Neural cell (in vitro differentiated cells): ENCODE measurements around the gene NF1. TPM values are rescaled to one million over a fixed set of nuclear protein-coding genes. Genes with fewer than 3 reads are reported as not detected.
"Not testable (repeated sequence)": the region's sequence is repeated elsewhere in the genome, so short reads cannot be mapped to it uniquely, and the experiment has no call there.

Experiments used
- H2AFZ ChIP-seq: fragments of 200-600, 300-800 bp; sonication (generic), shearing (Covaris generic); 2 replicates; pipeline ENCODE4 v1.6.0; 2014; ENCODE audit warnings: low read depth, mild to moderate bottlenecking, antibody characterized with exemption, low read length, moderate library complexity
- H3F3A ChIP-seq: fragments of 200-600 bp; shearing (Covaris generic); 2 replicates; pipeline ENCODE4 v1.6.1; 2016; ENCODE audit warnings: mild to moderate bottlenecking, moderate library complexity, mixed read lengths, antibody characterized with exemption, low read length; ENCODE audit not compliant: insufficient read depth, poor library complexity, severe bottlenecking
- H3K27ac ChIP-seq: fragments of 200-600, 300-800 bp; sonication (generic), shearing (Covaris generic); 2 replicates; pipeline ENCODE4 v1.5.1; 2014; ENCODE audit warnings: mild to moderate bottlenecking, low read length, moderate library complexity
- H3K27me3 ChIP-seq: fragments of 300-800, 200-600 bp; sonication (generic), shearing (Covaris generic); 2 replicates; pipeline ENCODE4 v1.6.0; 2014; ENCODE audit warnings: mild to moderate bottlenecking, low read depth, low read length, moderate library complexity; ENCODE audit not compliant: insufficient read depth
- H3K36me3 ChIP-seq: fragments of 300-800, 200-600 bp; sonication (generic), shearing (Covaris generic); 2 replicates; pipeline ENCODE4 v1.5.1; 2014; ENCODE audit warnings: mild to moderate bottlenecking, antibody characterized with exemption, low read length, moderate library complexity; ENCODE audit not compliant: insufficient read depth
- H3K4me2 ChIP-seq: fragments of 300-800, 200-600 bp; sonication (generic), shearing (Covaris generic); 2 replicates; pipeline ENCODE4 v1.6.0; 2014; ENCODE audit warnings: mild to moderate bottlenecking, low read length
- H3K4me3 ChIP-seq: fragments of 300-800, 200-600 bp; sonication (generic), shearing (Covaris generic); 2 replicates; pipeline ENCODE4 v1.5.1; 2014; ENCODE audit warnings: mild to moderate bottlenecking, low read length, moderate library complexity
- H3K79me2 ChIP-seq: fragments of 200-600 bp; shearing (Covaris generic); replicated peaks from 2 replicates; pipeline ENCODE4 v1.6.0; 2014; ENCODE audit warnings: mild to moderate bottlenecking, low read length, moderate library complexity; ENCODE audit not compliant: insufficient read depth
- H3K9ac ChIP-seq: fragments of 300-800, 200-600 bp; sonication (generic), shearing (Covaris generic); 2 replicates; pipeline ENCODE4 v1.6.1; 2016; ENCODE audit warnings: mild to moderate bottlenecking, low read length, mixed read lengths
- H3K9me2 ChIP-seq: fragments of 200-600 bp; shearing (Covaris generic); 2 replicates; pipeline ENCODE4 v1.6.1; 2016; ENCODE audit warnings: mild to moderate bottlenecking, low read length, mixed read lengths; ENCODE audit not compliant: insufficient read depth
- H3K9me3 ChIP-seq: fragments of 200-600, 300-800 bp; sonication (generic), shearing (Covaris generic); 2 replicates; pipeline ENCODE4 v1.6.1; 2016; ENCODE audit warnings: mild to moderate bottlenecking, mixed run types, low read length, moderate library complexity, mixed read lengths
- H4K20me1 ChIP-seq: fragments of 200-600 bp; shearing (Covaris generic); 2 replicates; pipeline ENCODE4 v1.6.1; 2016; ENCODE audit warnings: mild to moderate bottlenecking, mixed run types; ENCODE audit not compliant: insufficient read depth
- EP300 ChIP-seq: fragments of 450-650 bp; conservative IDR thresholded peaks from 2 replicates; pipeline ENCODE4 v1.6.1; 2014; ENCODE audit warnings: antibody characterized with exemption, mild to moderate bottlenecking, moderate library complexity; ENCODE audit not compliant: poor library complexity, severe bottlenecking
- EZH2 ChIP-seq: fragments of 200-600, 300-800 bp; shearing (Covaris generic), sonication (generic); IDR thresholded peaks from 2 replicates; pipeline ENCODE4 v1.6.1; 2014; ENCODE audit warnings: antibody characterized with exemption, low read length, borderline replicate concordance, mild to moderate bottlenecking; ENCODE audit not compliant: insufficient read depth, poor library complexity, severe bottlenecking
- MXI1 ChIP-seq: fragments of 450-650 bp; conservative IDR thresholded peaks from 2 replicates; pipeline ENCODE4 v1.6.1; 2014; ENCODE audit warnings: antibody characterized with exemption, mild to moderate bottlenecking; ENCODE audit not compliant: poor library complexity, severe bottlenecking
- POLR2AphosphoS5 ChIP-seq: IDR thresholded peaks from 2 replicates; pipeline ENCODE4 v1.6.1; 2012
- RAD21 ChIP-seq: fragments of 450-650 bp; conservative IDR thresholded peaks from 2 replicates; pipeline ENCODE4 v1.6.1; 2014; ENCODE audit warnings: antibody characterized with exemption, mild to moderate bottlenecking, moderate library complexity
- REST ChIP-seq: IDR thresholded peaks from 2 replicates; pipeline ENCODE4 v1.6.1; 2012; ENCODE audit warnings: borderline replicate concordance
- SMC3 ChIP-seq: fragments of 450-650 bp; conservative IDR thresholded peaks from 2 replicates; pipeline ENCODE4 v1.6.1; 2014; ENCODE audit warnings: antibody characterized with exemption, mild to moderate bottlenecking, moderate library complexity; ENCODE audit not compliant: poor library complexity
- TAF1 ChIP-seq: IDR thresholded peaks from 2 replicates; pipeline ENCODE4 v1.6.1; 2012; ENCODE audit warnings: low read depth
- polyA plus RNA-seq: library from polyadenylated mRNA; depleted of rRNA; stranded (reverse); fragments of >200 nt; gene quantifications from 2 replicates; pipeline ENCODE4 v1.2.3, GENCODE V29; 2014
- TF ChIP-seq, protein P1 (sequence below): fragments of 450-650 bp; IDR thresholded peaks from 2 replicates; pipeline ENCODE4 v1.5.1; 2014; ENCODE audit warnings: antibody characterized with exemption, mild to moderate bottlenecking, moderate library complexity; ENCODE audit not compliant: poor library complexity, severe bottlenecking

The NF1 gene
- polyA plus RNA-seq, 1 donor from 2014 or later = 22.4 TPM

DNA sequence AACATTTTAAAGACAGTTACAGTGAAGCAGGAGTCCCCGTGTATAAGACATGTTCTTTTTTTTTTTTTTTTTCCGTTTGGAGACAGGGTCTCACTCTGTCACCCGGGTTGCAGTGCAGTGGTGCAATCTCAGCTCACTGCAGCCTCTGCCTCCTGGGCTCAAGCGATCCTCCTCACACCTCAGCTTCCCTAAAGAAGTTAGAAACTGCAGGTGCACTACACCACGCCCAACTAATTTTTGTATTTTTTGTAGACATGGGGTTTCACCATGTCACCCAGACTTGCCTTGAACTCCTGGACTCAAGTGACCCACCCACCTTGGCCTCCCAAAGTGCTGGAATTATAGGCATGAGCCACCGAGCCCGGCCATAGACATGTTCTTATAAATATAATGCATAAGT, 216.1 kb downstream of the NF1 start:
- H2AFZ ChIP-seq = no peak overlapping the region
- no peak overlapping the region for H3K4me2 ChIP-seq
- no peak overlapping the region for H3K9ac ChIP-seq
- H3K9me3 ChIP-seq = no peaks in the 10 kb centered on the region
- no peak for TF ChIP-seq POLR2AphosphoS5
- TF ChIP-seq, protein P1, sequence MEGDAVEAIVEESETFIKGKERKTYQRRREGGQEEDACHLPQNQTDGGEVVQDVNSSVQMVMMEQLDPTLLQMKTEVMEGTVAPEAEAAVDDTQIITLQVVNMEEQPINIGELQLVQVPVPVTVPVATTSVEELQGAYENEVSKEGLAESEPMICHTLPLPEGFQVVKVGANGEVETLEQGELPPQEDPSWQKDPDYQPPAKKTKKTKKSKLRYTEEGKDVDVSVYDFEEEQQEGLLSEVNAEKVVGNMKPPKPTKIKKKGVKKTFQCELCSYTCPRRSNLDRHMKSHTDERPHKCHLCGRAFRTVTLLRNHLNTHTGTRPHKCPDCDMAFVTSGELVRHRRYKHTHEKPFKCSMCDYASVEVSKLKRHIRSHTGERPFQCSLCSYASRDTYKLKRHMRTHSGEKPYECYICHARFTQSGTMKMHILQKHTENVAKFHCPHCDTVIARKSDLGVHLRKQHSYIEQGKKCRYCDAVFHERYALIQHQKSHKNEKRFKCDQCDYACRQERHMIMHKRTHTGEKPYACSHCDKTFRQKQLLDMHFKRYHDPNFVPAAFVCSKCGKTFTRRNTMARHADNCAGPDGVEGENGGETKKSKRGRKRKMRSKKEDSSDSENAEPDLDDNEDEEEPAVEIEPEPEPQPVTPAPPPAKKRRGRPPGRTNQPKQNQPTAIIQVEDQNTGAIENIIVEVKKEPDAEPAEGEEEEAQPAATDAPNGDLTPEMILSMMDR = no peak
- TF ChIP-seq REST = no peak
- no peaks in the 10 kb centered on the region for H4K20me1 ChIP-seq
- no peak overlapping the region for H3K27ac ChIP-seq
- H3K9me2 ChIP-seq = no peaks in the 10 kb centered on the region
- H3K79me2 ChIP-seq = no peaks in the 10 kb centered on the region
- no peaks in the 10 kb centered on the region for H3K27me3 ChIP-seq
- no peaks in the 10 kb centered on the region for H3K36me3 ChIP-seq
- H3F3A ChIP-seq = no peaks in the 10 kb centered on the region
- H3K4me3 ChIP-seq = no peak overlapping the region

DNA sequence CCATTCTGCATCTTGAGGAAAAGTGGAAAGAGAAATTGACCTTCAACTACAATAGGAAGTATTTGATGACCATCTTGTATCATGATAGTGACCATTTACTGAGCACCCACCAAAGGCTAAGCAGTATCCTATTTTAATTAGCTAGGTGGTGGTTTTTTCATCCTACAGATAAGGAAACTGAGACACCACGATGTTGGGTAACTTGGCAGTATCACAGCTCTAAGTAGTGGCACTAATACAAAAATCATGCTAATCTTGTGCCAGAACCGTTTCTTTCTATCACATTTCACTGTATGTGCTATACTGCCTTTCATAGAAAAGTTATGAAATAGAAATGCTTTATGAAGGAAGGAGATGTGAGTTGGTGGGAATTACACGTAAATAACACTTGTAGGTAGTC, 216.7 kb downstream of the NF1 start:
- Histone ChIP-seq H3F3A (no peaks in the 10 kb centered on the region), H4K20me1 (no peaks in the 10 kb centered on the region), H3K27ac (no peak overlapping the region), H3K4me3 (no peak overlapping the region), H3K9me2 (no peaks in the 10 kb centered on the region), H2AFZ (no peak overlapping the region), H3K4me2 (no peak overlapping the region), H3K27me3 (no peaks in the 10 kb centered on the region), H3K36me3 (no peaks in the 10 kb centered on the region), H3K9ac (no peak overlapping the region), H3K9me3 (no peaks in the 10 kb centered on the region), H3K79me2 (no peaks in the 10 kb centered on the region)
- no peak for TF ChIP-seq RAD21
- TF ChIP-seq TAF1 = no peak
- no peak for TF ChIP-seq EP300
- no peak for TF ChIP-seq SMC3
- TF ChIP-seq MXI1 = no peak
- TF ChIP-seq REST = no peak
- TF ChIP-seq, protein P1 = no peak
- no peak for TF ChIP-seq EZH2
- no peak for TF ChIP-seq POLR2AphosphoS5

- H3F3A ChIP-seq, H3K27ac ChIP-seq, H3K79me2 ChIP-seq, H3K4me2 ChIP-seq, H3K9ac ChIP-seq, H3K9me3 ChIP-seq, H3K4me3 ChIP-seq, H3K36me3 ChIP-seq, H4K20me1 ChIP-seq, H3K27me3 ChIP-seq, H2AFZ ChIP-seq, H3K9me2 ChIP-seq: not testable (repeated sequence)
Measured at GRCh38 chr17:31312223-31312622, 217.4 kb downstream of the NF1 start.
